ENCODE results near the gene MAP7D1. TPM values are rescaled to one million over a fixed set of nuclear protein-coding genes. Genes with fewer than 3 reads are reported as not detected.

The MAP7D1 gene
- total and polyA plus RNA-seq, 10 of the 15 experiments (the other 5 are each of a cell fraction or from before 2014, with no cell fraction given) = 4.4 to 97.6 (median 24.2) TPM

DNA sequence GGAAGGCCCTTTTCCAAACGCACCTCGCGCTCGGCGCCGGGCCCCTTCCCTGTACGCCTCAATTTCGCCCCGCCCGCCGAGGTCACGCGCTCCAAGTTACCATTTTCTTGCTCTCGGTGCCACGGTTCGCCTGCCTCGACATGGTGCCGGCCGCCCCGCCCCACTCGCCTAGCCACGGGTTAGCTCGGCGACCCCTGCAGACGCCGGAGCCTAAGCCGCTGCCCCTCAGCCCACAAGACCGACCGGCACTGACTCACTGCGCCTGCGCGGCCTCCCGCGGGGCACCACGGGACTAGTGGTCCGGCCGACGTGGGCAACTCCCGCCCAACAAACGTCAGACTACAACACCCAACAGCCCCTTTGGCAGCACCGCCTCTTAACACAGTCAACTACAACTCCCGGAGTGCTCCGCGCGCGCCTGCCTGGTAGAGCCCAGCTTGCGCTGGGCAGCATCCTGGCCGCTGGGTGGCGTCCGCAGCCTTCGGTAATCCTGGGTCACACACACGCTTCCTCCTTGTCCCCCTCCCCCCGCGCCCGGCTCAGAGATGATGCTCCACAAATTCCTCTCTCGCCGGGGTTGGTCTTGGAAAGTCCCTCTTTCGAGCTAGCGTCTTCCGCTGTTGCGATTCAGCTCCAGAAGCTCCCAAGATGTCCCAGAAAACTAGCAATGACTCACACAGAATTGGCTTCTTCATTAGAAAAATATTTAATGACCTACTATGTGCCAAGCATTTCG, 6.6 kb upstream of the MAP7D1 start, which contains the start of gene TRAPPC3 (continued):
- TF ChIP-seq, protein P1, sequence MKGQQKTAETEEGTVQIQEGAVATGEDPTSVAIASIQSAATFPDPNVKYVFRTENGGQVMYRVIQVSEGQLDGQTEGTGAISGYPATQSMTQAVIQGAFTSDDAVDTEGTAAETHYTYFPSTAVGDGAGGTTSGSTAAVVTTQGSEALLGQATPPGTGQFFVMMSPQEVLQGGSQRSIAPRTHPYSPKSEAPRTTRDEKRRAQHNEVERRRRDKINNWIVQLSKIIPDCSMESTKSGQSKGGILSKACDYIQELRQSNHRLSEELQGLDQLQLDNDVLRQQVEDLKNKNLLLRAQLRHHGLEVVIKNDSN (IDR thresholded peaks at IDR 0.05; ENCODE audit: borderline replicate concordance, extremely low read length, insufficient read depth, low read depth, low read length) = peak; percentile 55
- no peak for TF ChIP-seq SREBF2 (IDR thresholded peaks at IDR 0.05; ENCODE audit: low read length)
- TF ChIP-seq, protein P2, sequence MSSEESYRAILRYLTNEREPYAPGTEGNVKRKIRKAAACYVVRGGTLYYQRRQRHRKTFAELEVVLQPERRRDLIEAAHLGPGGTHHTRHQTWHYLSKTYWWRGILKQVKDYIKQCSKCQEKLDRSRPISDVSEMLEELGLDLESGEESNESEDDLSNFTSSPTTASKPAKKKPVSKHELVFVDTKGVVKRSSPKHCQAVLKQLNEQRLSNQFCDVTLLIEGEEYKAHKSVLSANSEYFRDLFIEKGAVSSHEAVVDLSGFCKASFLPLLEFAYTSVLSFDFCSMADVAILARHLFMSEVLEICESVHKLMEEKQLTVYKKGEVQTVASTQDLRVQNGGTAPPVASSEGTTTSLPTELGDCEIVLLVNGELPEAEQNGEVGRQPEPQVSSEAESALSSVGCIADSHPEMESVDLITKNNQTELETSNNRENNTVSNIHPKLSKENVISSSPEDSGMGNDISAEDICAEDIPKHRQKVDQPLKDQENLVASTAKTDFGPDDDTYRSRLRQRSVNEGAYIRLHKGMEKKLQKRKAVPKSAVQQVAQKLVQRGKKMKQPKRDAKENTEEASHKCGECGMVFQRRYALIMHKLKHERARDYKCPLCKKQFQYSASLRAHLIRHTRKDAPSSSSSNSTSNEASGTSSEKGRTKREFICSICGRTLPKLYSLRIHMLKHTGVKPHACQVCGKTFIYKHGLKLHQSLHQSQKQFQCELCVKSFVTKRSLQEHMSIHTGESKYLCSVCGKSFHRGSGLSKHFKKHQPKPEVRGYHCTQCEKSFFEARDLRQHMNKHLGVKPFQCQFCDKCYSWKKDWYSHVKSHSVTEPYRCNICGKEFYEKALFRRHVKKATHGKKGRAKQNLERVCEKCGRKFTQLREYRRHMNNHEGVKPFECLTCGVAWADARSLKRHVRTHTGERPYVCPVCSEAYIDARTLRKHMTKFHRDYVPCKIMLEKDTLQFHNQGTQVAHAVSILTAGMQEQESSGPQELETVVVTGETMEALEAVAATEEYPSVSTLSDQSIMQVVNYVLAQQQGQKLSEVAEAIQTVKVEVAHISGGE (CRISPR knock-in tag; IDR thresholded peaks at IDR 0.05) = no peak; the same call in 1 of the 2 replicates
- TF ChIP-seq CBX5 (IDR thresholded peaks at IDR 0.05; ENCODE audit: low read depth) = no peak
- TF ChIP-seq, protein P3, sequence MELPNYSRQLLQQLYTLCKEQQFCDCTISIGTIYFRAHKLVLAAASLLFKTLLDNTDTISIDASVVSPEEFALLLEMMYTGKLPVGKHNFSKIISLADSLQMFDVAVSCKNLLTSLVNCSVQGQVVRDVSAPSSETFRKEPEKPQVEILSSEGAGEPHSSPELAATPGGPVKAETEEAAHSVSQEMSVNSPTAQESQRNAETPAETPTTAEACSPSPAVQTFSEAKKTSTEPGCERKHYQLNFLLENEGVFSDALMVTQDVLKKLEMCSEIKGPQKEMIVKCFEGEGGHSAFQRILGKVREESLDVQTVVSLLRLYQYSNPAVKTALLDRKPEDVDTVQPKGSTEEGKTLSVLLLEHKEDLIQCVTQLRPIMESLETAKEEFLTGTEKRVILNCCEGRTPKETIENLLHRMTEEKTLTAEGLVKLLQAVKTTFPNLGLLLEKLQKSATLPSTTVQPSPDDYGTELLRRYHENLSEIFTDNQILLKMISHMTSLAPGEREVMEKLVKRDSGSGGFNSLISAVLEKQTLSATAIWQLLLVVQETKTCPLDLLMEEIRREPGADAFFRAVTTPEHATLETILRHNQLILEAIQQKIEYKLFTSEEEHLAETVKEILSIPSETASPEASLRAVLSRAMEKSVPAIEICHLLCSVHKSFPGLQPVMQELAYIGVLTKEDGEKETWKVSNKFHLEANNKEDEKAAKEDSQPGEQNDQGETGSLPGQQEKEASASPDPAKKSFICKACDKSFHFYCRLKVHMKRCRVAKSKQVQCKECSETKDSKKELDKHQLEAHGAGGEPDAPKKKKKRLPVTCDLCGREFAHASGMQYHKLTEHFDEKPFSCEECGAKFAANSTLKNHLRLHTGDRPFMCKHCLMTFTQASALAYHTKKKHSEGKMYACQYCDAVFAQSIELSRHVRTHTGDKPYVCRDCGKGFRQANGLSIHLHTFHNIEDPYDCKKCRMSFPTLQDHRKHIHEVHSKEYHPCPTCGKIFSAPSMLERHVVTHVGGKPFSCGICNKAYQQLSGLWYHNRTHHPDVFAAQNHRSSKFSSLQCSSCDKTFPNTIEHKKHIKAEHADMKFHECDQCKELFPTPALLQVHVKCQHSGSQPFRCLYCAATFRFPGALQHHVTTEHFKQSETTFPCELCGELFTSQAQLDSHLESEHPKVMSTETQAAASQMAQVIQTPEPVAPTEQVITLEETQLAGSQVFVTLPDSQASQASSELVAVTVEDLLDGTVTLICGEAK (IDR thresholded peaks at IDR 0.05; ENCODE audit: borderline replicate concordance) = no peak
- TF ChIP-seq, protein P4, sequence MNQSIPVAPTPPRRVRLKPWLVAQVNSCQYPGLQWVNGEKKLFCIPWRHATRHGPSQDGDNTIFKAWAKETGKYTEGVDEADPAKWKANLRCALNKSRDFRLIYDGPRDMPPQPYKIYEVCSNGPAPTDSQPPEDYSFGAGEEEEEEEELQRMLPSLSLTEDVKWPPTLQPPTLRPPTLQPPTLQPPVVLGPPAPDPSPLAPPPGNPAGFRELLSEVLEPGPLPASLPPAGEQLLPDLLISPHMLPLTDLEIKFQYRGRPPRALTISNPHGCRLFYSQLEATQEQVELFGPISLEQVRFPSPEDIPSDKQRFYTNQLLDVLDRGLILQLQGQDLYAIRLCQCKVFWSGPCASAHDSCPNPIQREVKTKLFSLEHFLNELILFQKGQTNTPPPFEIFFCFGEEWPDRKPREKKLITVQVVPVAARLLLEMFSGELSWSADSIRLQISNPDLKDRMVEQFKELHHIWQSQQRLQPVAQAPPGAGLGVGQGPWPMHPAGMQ (IDR thresholded peaks at IDR 0.05; ENCODE audit: borderline replicate concordance) = no peak
- TF ChIP-seq, protein P5, sequence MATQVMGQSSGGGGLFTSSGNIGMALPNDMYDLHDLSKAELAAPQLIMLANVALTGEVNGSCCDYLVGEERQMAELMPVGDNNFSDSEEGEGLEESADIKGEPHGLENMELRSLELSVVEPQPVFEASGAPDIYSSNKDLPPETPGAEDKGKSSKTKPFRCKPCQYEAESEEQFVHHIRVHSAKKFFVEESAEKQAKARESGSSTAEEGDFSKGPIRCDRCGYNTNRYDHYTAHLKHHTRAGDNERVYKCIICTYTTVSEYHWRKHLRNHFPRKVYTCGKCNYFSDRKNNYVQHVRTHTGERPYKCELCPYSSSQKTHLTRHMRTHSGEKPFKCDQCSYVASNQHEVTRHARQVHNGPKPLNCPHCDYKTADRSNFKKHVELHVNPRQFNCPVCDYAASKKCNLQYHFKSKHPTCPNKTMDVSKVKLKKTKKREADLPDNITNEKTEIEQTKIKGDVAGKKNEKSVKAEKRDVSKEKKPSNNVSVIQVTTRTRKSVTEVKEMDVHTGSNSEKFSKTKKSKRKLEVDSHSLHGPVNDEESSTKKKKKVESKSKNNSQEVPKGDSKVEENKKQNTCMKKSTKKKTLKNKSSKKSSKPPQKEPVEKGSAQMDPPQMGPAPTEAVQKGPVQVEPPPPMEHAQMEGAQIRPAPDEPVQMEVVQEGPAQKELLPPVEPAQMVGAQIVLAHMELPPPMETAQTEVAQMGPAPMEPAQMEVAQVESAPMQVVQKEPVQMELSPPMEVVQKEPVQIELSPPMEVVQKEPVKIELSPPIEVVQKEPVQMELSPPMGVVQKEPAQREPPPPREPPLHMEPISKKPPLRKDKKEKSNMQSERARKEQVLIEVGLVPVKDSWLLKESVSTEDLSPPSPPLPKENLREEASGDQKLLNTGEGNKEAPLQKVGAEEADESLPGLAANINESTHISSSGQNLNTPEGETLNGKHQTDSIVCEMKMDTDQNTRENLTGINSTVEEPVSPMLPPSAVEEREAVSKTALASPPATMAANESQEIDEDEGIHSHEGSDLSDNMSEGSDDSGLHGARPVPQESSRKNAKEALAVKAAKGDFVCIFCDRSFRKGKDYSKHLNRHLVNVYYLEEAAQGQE (IDR thresholded peaks at IDR 0.05; ENCODE audit: low read depth, low read length) = 0 out of 2 replicates have a peak, but pooled peaks have one; percentile 12
- peak; percentile 47 for TF ChIP-seq KLF5 (IDR thresholded peaks at IDR 0.05; ENCODE audit: partially characterized antibody)
- TF ChIP-seq STAT1 (conservative IDR thresholded peaks at IDR 0.05) = peak; percentile 87; the same call in 1 of the 2 replicates
- TF ChIP-seq ZNF274 (IDR thresholded peaks at IDR 0.05; ENCODE audit: insufficient read depth, insufficient read length) = no peak
- peak; percentile 62; the same call in 1 of the 2 replicates for TF ChIP-seq POLR2AphosphoS5 (IDR thresholded peaks at IDR 0.05; ENCODE audit: low read length)
- TF ChIP-seq FOXM1 (IDR thresholded peaks at IDR 0.05; ENCODE audit: low read depth, low read length) = no peak
- TF ChIP-seq, protein P6, sequence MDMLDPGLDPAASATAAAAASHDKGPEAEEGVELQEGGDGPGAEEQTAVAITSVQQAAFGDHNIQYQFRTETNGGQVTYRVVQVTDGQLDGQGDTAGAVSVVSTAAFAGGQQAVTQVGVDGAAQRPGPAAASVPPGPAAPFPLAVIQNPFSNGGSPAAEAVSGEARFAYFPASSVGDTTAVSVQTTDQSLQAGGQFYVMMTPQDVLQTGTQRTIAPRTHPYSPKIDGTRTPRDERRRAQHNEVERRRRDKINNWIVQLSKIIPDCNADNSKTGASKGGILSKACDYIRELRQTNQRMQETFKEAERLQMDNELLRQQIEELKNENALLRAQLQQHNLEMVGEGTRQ (IDR thresholded peaks at IDR 0.05; ENCODE audit: borderline replicate concordance, low read depth, low read length) = no peak
